ENCODE measurements around the gene LITAF. TPM values are rescaled to one million over a fixed set of nuclear protein-coding genes. Genes with fewer than 3 reads are reported as not detected.
A peak's percentile ranks its signal among the peaks of the same experiment; 100 is the strongest.

LITAF gene
- total RNA-seq, 1 donor from 2014 or later: 30.4 TPM

- no peak overlapping the region for H3K4me3 ChIP-seq (ENCODE audit: low read depth, low read length)
- DNase-seq (ENCODE audit: low read depth): no peak
- TF ChIP-seq, protein P1, sequence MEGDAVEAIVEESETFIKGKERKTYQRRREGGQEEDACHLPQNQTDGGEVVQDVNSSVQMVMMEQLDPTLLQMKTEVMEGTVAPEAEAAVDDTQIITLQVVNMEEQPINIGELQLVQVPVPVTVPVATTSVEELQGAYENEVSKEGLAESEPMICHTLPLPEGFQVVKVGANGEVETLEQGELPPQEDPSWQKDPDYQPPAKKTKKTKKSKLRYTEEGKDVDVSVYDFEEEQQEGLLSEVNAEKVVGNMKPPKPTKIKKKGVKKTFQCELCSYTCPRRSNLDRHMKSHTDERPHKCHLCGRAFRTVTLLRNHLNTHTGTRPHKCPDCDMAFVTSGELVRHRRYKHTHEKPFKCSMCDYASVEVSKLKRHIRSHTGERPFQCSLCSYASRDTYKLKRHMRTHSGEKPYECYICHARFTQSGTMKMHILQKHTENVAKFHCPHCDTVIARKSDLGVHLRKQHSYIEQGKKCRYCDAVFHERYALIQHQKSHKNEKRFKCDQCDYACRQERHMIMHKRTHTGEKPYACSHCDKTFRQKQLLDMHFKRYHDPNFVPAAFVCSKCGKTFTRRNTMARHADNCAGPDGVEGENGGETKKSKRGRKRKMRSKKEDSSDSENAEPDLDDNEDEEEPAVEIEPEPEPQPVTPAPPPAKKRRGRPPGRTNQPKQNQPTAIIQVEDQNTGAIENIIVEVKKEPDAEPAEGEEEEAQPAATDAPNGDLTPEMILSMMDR (conservative IDR thresholded peaks at IDR 0.05; ENCODE audit: low read depth, low read length): no peak
These were observed 1.8 kb upstream of the LITAF start for GRCh38 chr16:11588321-11589197.

GRCh38 chr16:11587643-11588247, 1.0 kb upstream of the LITAF start:
- H3K4me3 ChIP-seq (ENCODE audit: low read depth, low read length): peak overlapping the region; percentile 88
- TF ChIP-seq, protein P1 (conservative IDR thresholded peaks at IDR 0.05; ENCODE audit: low read depth, low read length): no peak
- DNase-seq (ENCODE audit: low read depth): no peak

DNA sequence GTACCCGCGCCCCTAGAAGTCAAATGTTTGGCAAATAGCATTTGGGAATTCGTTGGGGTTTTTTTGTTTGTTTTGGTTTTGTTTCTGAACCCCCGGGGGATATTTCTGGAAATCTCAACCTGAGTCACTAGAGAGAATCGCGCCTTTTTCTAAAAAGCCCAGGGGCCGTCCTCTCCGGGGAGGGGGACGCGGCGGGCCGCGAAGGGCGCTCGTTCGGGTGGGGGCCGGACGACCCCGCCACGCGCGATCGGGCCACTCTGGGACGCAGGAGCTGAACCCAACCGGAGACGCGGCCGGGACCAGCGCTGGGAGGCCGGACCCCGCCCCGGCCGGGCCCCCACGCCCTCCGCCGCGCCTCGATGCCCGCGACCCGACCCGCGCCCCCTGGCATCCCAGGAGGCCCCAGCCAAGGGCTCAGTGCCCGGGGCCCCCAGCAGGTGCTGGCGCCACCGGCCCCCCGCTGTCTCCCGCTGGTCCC, 302 bp downstream of the LITAF start:
- peak overlapping the region; percentile 88 for H3K4me3 ChIP-seq (ENCODE audit: low read depth, low read length)
- DNase-seq (ENCODE audit: low read depth): no peak
- TF ChIP-seq, protein P1 (conservative IDR thresholded peaks at IDR 0.05; ENCODE audit: low read depth, low read length): no peak

- peak overlapping the region; percentile 88 for H3K4me3 ChIP-seq (ENCODE audit: low read depth, low read length)
- DNase-seq (ENCODE audit: low read depth): no peak
- TF ChIP-seq, protein P1 (conservative IDR thresholded peaks at IDR 0.05; ENCODE audit: low read depth, low read length): no peak
These were observed 1.0 kb downstream of the LITAF start for GRCh38 chr16:11585460-11586377.

DNA sequence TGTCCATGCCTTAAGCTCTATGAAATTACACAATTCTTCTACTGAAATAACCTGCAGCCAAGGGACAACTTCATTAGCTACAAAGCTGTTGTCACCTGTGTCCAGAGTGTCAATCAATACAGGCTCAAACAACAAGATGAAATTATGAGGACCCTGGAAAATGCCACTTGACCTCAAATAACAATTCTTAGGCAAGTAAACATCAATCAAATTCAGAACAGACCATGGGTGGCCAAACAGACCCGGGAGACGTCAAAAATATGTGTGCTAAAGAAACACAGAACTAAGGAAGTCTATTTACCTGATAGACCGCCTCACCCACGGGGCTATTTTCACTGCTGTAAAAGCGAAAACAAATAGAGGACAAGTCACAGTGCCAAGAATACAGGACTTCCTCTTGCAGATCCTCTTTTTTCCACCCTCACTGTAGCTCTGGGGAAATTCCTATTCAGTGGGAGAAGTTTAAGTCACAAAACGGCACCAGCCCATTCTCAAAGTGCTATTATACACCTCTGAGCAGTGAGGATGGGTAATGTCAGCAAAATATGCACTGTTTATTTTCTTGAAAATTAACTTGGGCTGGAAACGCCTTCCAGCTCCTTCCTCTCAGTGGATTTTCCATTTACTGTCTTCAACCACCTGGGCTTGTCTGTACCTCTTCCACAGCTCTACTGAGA, 2.7 kb downstream of the LITAF start:
- no peak for DNase-seq (ENCODE audit: low read depth)
- TF ChIP-seq, protein P1 (conservative IDR thresholded peaks at IDR 0.05; ENCODE audit: low read depth, low read length): no peak

DNA sequence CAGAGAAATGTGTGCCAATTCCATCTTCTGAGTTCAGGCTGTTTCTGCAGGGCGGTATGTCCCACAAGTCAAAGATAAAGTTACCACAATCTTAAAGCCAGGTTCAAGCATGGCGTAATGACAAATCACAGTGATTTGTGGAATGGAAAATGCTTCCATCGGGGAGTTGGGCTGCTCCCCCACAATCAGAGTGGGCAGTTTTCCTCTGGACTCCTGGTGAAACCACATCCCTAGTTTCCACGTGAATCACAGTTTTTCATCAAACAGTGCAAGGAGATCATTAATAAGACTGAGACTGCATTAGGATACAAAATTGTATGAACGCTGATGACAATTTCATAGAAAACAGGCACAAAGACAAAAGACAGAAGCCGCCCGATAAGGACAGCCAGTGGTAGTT, 3.6 kb downstream of the LITAF start:
- no peak for DNase-seq (ENCODE audit: low read depth)
- TF ChIP-seq, protein P1 (conservative IDR thresholded peaks at IDR 0.05; ENCODE audit: low read depth, low read length): no peak
- H3K4me3 ChIP-seq (ENCODE audit: low read depth, low read length): no peak overlapping the region

More for the DNA sequence above, 2.7 kb downstream of the LITAF start:
- peak overlapping the region; percentile 25 for H3K4me3 ChIP-seq (ENCODE audit: low read depth, low read length)
